Colon (tissue), 2 donors: ENCODE data around the gene FANCI.

Experiments used
- FAIRE-seq: peaks from 2 replicates; lab custom pipeline; 2012; peaks lifted over from hg19 to GRCh38; lab: Jason Lieb, UNC
- donor health status: control.
- donor health status: control.

The FANCI gene

GRCh38 chr15:89307046-89307587 is 63.3 kb downstream of the FANCI start:
- no peak for FAIRE-seq

GRCh38 chr15:89307791-89308190 is 64.0 kb downstream of the FANCI start:
- no peak for FAIRE-seq

GRCh38 chr15:89308236-89308635 is 64.5 kb downstream of the FANCI start:
- FAIRE-seq: no peak

- FAIRE-seq: no peak
Measured at GRCh38 chr15:89309993-89310392, 66.2 kb downstream of the FANCI start.

GRCh38 chr15:89315375-89315929 is 71.7 kb downstream of the FANCI start:
- no peak for FAIRE-seq

- FAIRE-seq: no peak
Measured at GRCh38 chr15:89316504-89316903, 72.7 kb downstream of the FANCI start.

GRCh38 chr15:89317186-89317720 is 73.5 kb downstream of the FANCI start:
- no peak for FAIRE-seq

- no peak for FAIRE-seq
Measured at GRCh38 chr15:89319678-89320077, 75.9 kb downstream of the FANCI start.

- no peak for FAIRE-seq
Measured at GRCh38 chr15:89320200-89320599, 76.4 kb downstream of the FANCI start.

- no peak for FAIRE-seq
Measured at GRCh38 chr15:89321521-89322410, 78.0 kb downstream of the FANCI start.

- no peak for FAIRE-seq
Measured at GRCh38 chr15:89322822-89323221, 79.0 kb downstream of the FANCI start.

GRCh38 chr15:89323825-89324224 is 80.0 kb downstream of the FANCI start:
- no peak for FAIRE-seq

GRCh38 chr15:89325039-89325803 is 81.4 kb downstream of the FANCI start:
- FAIRE-seq: no peak

GRCh38 chr15:89326316-89326715 is 82.5 kb downstream of the FANCI start:
- FAIRE-seq: no peak

GRCh38 chr15:89327113-89327512 is 83.3 kb downstream of the FANCI start:
- FAIRE-seq: no peak

GRCh38 chr15:89328398-89329254 is 84.8 kb downstream of the FANCI start:
- no peak for FAIRE-seq

GRCh38 chr15:89329329-89330084 is 85.7 kb downstream of the FANCI start:
- FAIRE-seq: no peak

- no peak for FAIRE-seq
Measured at GRCh38 chr15:89330119-89330518, 86.3 kb downstream of the FANCI start.

GRCh38 chr15:89330881-89331595 is 87.3 kb downstream of the FANCI start:
- no peak for FAIRE-seq

GRCh38 chr15:89332446-89332845 is 88.7 kb downstream of the FANCI start:
- FAIRE-seq: no peak
